Endothelial cell of umbilical vein (primary cell): ENCODE results near the gene TSSK1B. TPM values are rescaled to one million over a fixed set of nuclear protein-coding genes. Genes with fewer than 3 reads are reported as not detected.

Experiments
- BruUV-seq: library from RNA; stranded (reverse); fragments of 400-500 nt; replicated peaks from 2 replicates; lab custom pipeline; 2021; lab: Mats Ljungman, UMichigan
- CTCF ChIA-PET: fragments of 300-600, 350-600 bp; sonication (Branson Sonifier 250); formaldehyde crosslinking; loops from one replicate; lab custom pipeline; 2021; ENCODE audit warnings: antibody characterized with exemption, inconsistent platforms; lab: Charles Lee
- POLR2A ChIA-PET: fragments of 300-600, 350-600 bp; sonication (Branson Sonifier 250); formaldehyde crosslinking; loops from one replicate; lab custom pipeline; 2021; ENCODE audit warnings: antibody characterized with exemption, inconsistent platforms; lab: Charles Lee
- DNase-seq: peaks from one replicate; pipeline ENCODE4 v3.0.0-alpha.2; 2011; ENCODE audit warnings: low read depth, low spot score
- FAIRE-seq: peaks from 2 replicates; lab custom pipeline; 2011; peaks lifted over from hg19 to GRCh38; lab: Jason Lieb, UNC
- H2AFZ ChIP-seq: 2 replicates; pipeline ENCODE4 v1.6.0; 2012; ENCODE audit warnings: low read depth, low read length, control low read depth, inconsistent platforms
- H3K27ac ChIP-seq: 2 replicates; pipeline ENCODE4 v1.5.1; 2011; ENCODE audit warnings: low read depth, mild to moderate bottlenecking, control low read depth, low read length, moderate library complexity; ENCODE audit not compliant: insufficient read depth
- H3K27me3 ChIP-seq, 2 experiments: 2 replicates each; pipeline versions ENCODE4 v1.6.0 to v1.6.1; 2011; ENCODE audit warnings: low read length in 2 of 2, mixed read lengths in 1 of 2; ENCODE audit not compliant: control insufficient read depth in 2 of 2, insufficient read depth in 2 of 2
- H3K36me3 ChIP-seq, 2 experiments: 2 replicates in 1 of 2; 3 replicates in 1 of 2; pipeline ENCODE4 v1.5.1; 2011; ENCODE audit warnings: low read length in 2 of 2, mild to moderate bottlenecking in 1 of 2, moderate library complexity in 1 of 2; ENCODE audit not compliant: control insufficient read depth in 2 of 2, insufficient read depth in 2 of 2; ENCODE audit errors: extremely low read depth in 1 of 2
- H3K4me1 ChIP-seq: 3 replicates; pipeline ENCODE4 v1.5.1; 2011; ENCODE audit warnings: mild to moderate bottlenecking, low read length; ENCODE audit not compliant: control insufficient read depth, insufficient read depth; ENCODE audit errors: extremely low read depth
- H3K4me2 ChIP-seq: 2 replicates; pipeline ENCODE4 v1.6.1; 2011; ENCODE audit warnings: low read length, control low read depth, mixed read lengths; ENCODE audit not compliant: insufficient read depth
- H3K4me3 ChIP-seq, 3 experiments: fragments of 200-600 bp in 1 of 3; sonication (generic), shearing (Covaris generic) in 1 of 3; replicated peaks in 1 of 3; 2 replicates each; pipeline ENCODE4 v1.5.1; 2011 to 2016; ENCODE audit warnings: control low read depth in 3 of 3, low read length in 3 of 3, mild to moderate bottlenecking in 2 of 3, inconsistent platforms in 1 of 3, low read depth in 1 of 3, moderate library complexity in 1 of 3; ENCODE audit not compliant: insufficient read depth in 1 of 3
- H3K79me2 ChIP-seq: 2 replicates; pipeline ENCODE4 v1.6.0; 2012; ENCODE audit warnings: low read length, inconsistent platforms; ENCODE audit not compliant: control insufficient read depth, insufficient read depth
- H3K9ac ChIP-seq: replicated peaks from 2 replicates; pipeline ENCODE3; 2011; ENCODE audit warnings: low read length, control low read depth; ENCODE audit not compliant: insufficient read depth; ENCODE audit errors: extremely low read depth
- H3K9me1 ChIP-seq: replicated peaks from 3 replicates; pipeline ENCODE4 v1.6.0; 2011; ENCODE audit warnings: mild to moderate bottlenecking, low read length; ENCODE audit not compliant: control insufficient read depth, insufficient read depth; ENCODE audit errors: extremely low read depth
- H3K9me3 ChIP-seq: replicated peaks from 2 replicates; pipeline ENCODE4 v1.5.1; 2012; ENCODE audit warnings: low read length, inconsistent platforms; ENCODE audit not compliant: control insufficient read depth, insufficient read depth
- H4K20me1 ChIP-seq: replicated peaks from 2 replicates; pipeline ENCODE3; 2011; ENCODE audit warnings: mild to moderate bottlenecking, low read length; ENCODE audit not compliant: control insufficient read depth, insufficient read depth; ENCODE audit errors: extremely low read depth
- CTCF ChIP-seq, 2 donors: IDR thresholded peaks; 1 replicate in 1 of 2; 2 replicates in 1 of 2; pipeline ENCODE4 v1.5.1; 2011; ENCODE audit warnings: low read length in 2 of 2, mild to moderate bottlenecking in 2 of 2, moderate library complexity in 2 of 2, control low read depth in 1 of 2, inconsistent platforms in 1 of 2, low read depth in 1 of 2; ENCODE audit not compliant: insufficient read depth in 1 of 2; ENCODE audit errors: extremely low read depth in 1 of 2
- EZH2 ChIP-seq: IDR thresholded peaks from 2 replicates; pipeline ENCODE4 v1.6.1; 2012; ENCODE audit warnings: borderline replicate concordance, low read depth, mild to moderate bottlenecking, moderate library complexity, low read length, inconsistent platforms; ENCODE audit not compliant: severe bottlenecking
- FOS ChIP-seq: IDR thresholded peaks from 2 replicates; pipeline ENCODE4 v1.6.1; 2011; ENCODE audit warnings: mild to moderate bottlenecking, low read length, moderate library complexity, borderline replicate concordance; ENCODE audit not compliant: insufficient read depth
- GATA2 ChIP-seq: IDR thresholded peaks from 2 replicates; pipeline ENCODE4 v1.7.0; 2011; ENCODE audit warnings: low read depth, mild to moderate bottlenecking, moderate library complexity, mixed read lengths, low read length; ENCODE audit not compliant: insufficient read length, insufficient read depth
- JUN ChIP-seq: IDR thresholded peaks from 2 replicates; pipeline ENCODE4 v1.6.1; 2011; ENCODE audit warnings: borderline replicate concordance, low read depth; ENCODE audit not compliant: insufficient read length, insufficient read depth
- MAX ChIP-seq: IDR thresholded peaks from 2 replicates; pipeline ENCODE4 v1.6.1; 2011; ENCODE audit not compliant: insufficient read depth, insufficient read length
- MYC ChIP-seq: IDR thresholded peaks from one replicate; pipeline ENCODE4 v1.6.1; 2011; ENCODE audit warnings: mild to moderate bottlenecking, low read depth, low read length
- POLR2A ChIP-seq: IDR thresholded peaks from 2 replicates; pipeline ENCODE4 v1.6.1; 2012; ENCODE audit warnings: low read depth, mild to moderate bottlenecking, control low read depth, low read length
- POLR2AphosphoS5 ChIP-seq: IDR thresholded peaks from 2 replicates; pipeline ENCODE4 v1.6.1; 2012; ENCODE audit warnings: low read depth, mild to moderate bottlenecking, control low read depth, low read length, moderate library complexity; ENCODE audit not compliant: insufficient read depth
- dilution Hi-C: fragments of 300-500 bp; cut with MboI; formaldehyde crosslinking; loops from one replicate; pipeline ENCODE4 v1.15.0; 2019; ENCODE audit warnings: low sequenced_read_pairs; ENCODE audit not compliant: extremely low pct_ligation_motif_present
- intact Hi-C: fragments of 100-400 bp; cut with micrococcal nuclease; formaldehyde crosslinking; loops from one replicate; pipeline ENCODE4 v1.10.0; 2022
- polyA plus RNA-seq, 4 experiments: library from polyadenylated mRNA; depleted of rRNA in 3 of 4; stranded (reverse) in 3 of 4; unstranded in 1 of 4; fragments of >200 nt; gene quantifications; 2 replicates each; pipeline versions ENCODE4 v1.2.1 to v1.2.3, GENCODE V29; 2011 to 2012; ENCODE audit warnings: missing spikeins in 1 of 4
- total RNA-seq: library from RNA; stranded (reverse); gene quantifications from 2 replicates; pipeline ENCODE4 v1.2.3, GENCODE V29; 2021

Gene TSSK1B
- total and polyA plus RNA-seq, 2 donors (not counting 3 experiments of a cell fraction or from before 2014, with no cell fraction given): 0.03 TPM; not detected in 1

GRCh38 chr5:113390224-113390623, 44.6 kb downstream of the TSSK1B start:
- FAIRE-seq (no peak), DNase-seq (no peak)
- Histone ChIP-seq H3K4me1 (no peaks in the 10 kb centered on the region), H3K9ac (no peak overlapping the region), H3K27ac (no peak overlapping the region), H3K4me2 (no peak overlapping the region), H3K4me3 (no peak overlapping the region), H4K20me1 (no peaks in the 10 kb centered on the region), H3K9me3 (no peaks in the 10 kb centered on the region), H3K9me1 (no peaks in the 10 kb centered on the region), H3K79me2 (no peaks in the 10 kb centered on the region), H3K27me3 (no peaks in the 10 kb centered on the region), H2AFZ (no peak overlapping the region), H3K36me3 (no peaks in the 10 kb centered on the region)
- intact Hi-C loops: no loop called here
- ChIA-PET CTCF (interaction anchor here (1.2 to 2.2 kb wide), 2 partner anchors 11 to 53 kb away, joined by 3 to 9 read pairs; no protein-coding TSS in a partner anchor), POLR2A (no interaction called here)
- no peak for TF ChIP-seq MYC
- no TSS peak for BruUV-seq
- dilution Hi-C loops: no loop called here

GRCh38 chr5:113389116-113389515, 45.7 kb downstream of the TSSK1B start:
- Histone ChIP-seq H3K4me1 (no peaks in the 10 kb centered on the region), H3K9ac (no peak overlapping the region), H3K4me2 (no peak overlapping the region), H3K27me3 (no peaks in the 10 kb centered on the region), H2AFZ (no peak overlapping the region), H3K4me3 (no peak overlapping the region), H3K79me2 (no peaks in the 10 kb centered on the region), H3K9me1 (no peaks in the 10 kb centered on the region), H3K36me3 (no peaks in the 10 kb centered on the region), H3K9me3 (no peaks in the 10 kb centered on the region), H4K20me1 (no peaks in the 10 kb centered on the region), H3K27ac (no peak overlapping the region)
- no peak for DNase-seq
- no peak for TF ChIP-seq GATA2
- no peak for TF ChIP-seq POLR2A
- TF ChIP-seq MAX: no peak
- TF ChIP-seq POLR2AphosphoS5: no peak
- no peak for TF ChIP-seq EZH2
- no peak for TF ChIP-seq CTCF (IDR thresholded peaks at IDR 0.05; ENCODE audit: extremely low read depth in 1 of 2, insufficient read depth in 1 of 2, low read depth in 1 of 2, low read length in 2 of 2)
- no peak for TF ChIP-seq MYC
- TF ChIP-seq JUN: no peak
- TF ChIP-seq FOS: no peak
- no peak for FAIRE-seq
- intact Hi-C loops (no loop called here), dilution Hi-C loops (no loop called here)
- ChIA-PET CTCF (interaction anchor here (1.0 to 2.0 kb wide), 2 partner anchors 10 to 393 kb away, joined by 3 to 11 read pairs; no protein-coding TSS in a partner anchor), POLR2A (no interaction called here)
- BruUV-seq: no TSS peak
